ENCODE data around the gene USP47. TPM values are rescaled to one million over a fixed set of nuclear protein-coding genes. Genes with fewer than 3 reads are reported as not detected.

USP47 gene
- total and polyA plus RNA-seq, 2 donors = 37.6 to 170 TPM

DNA sequence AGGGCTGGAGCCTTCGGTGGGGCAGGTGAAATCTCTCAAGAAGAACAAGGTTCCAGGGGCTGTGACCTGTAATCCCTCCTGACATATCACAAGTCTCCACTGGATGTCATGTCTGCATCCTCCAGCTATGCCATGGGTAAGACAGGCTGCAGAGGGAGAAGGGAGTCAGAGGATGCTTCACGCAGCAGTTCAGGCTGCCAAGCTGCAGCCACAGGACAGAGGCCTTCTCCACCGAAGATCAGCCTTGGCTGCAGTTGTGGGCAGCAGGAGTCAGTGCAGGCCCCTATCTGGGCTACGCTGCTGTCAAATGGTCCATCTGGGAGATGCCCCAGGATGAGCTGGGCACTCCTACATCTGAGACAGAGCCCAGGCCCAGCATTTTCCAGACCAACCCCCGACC is 141.7 kb downstream of the USP47 start:
- DNase-seq (ENCODE audit: extremely low spot score) = no peak
- WGBS = 72% methylated on average over 5 of the region's 5 CpGs
- no peaks in the 10 kb centered on the region for H3K36me3 ChIP-seq (ENCODE audit: insufficient read depth)
- H3K27ac ChIP-seq (ENCODE audit: low read depth) = no peak overlapping the region
- H3K4me1 ChIP-seq (ENCODE audit: insufficient read depth) = no peaks in the 10 kb centered on the region
- no peak overlapping the region for H3K4me3 ChIP-seq (ENCODE audit: low read depth, low read length)

DNA sequence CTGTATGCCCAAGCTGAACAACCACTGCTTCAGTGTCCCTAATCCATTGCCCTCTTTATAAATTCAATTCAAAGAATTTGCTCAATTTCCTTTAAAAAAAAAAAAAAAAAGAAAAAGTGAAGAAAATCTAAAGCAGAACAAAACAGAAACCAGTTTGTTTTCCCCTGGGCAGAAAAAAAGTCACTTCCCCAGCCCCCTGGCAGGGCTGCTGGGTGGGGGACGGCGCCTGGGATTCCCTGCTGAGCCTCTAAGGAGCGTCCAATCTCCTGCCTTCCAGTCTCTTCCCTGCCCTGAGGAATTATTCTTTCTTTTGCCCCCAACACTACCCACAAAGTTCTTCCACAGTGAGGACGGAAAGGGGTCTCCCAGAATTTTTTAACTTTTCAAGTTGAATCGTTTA is 142.8 kb downstream of the USP47 start:
- Histone ChIP-seq H3K36me3 (ENCODE audit: insufficient read depth) (no peaks in the 10 kb centered on the region), H3K27ac (ENCODE audit: low read depth) (no peak overlapping the region), H3K4me3 (ENCODE audit: low read depth, low read length) (no peak overlapping the region), H3K4me1 (ENCODE audit: insufficient read depth) (no peaks in the 10 kb centered on the region)
- DNase-seq (ENCODE audit: extremely low spot score) = no peak
- 75% methylated on average over 5 of the region's 5 CpGs for WGBS

DNA sequence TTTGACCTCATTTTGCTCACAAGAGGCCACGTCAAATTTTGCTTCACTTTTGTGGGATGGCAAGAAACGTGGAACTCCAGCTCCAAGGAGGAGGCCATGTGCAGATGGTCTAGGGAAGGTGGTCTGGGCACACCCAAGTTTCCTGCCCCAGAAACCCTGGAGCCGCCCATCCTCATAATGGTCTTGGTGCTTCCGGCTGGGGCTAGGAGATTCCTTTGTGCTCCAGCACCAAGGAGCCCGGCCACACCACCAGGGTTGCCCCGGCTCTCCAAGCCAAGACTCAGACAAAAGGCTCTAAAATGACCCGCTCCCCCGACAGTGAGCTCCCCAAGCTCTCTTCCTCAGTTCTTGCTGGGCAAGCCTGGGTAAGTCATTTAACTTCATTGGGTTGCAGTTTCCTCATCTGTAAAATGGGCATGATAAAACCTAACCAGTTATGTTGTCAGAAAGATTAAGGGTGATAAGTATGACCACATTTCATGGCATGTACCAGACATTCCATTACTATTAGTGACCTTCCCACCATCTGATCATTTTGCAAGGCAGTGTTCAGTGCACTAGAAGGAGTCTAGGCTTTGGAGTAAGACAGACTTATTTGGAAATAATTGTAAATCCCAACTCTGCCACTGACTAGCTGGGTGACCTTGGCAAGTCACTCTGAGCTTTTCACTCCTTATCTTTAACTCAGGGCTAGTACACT is 143.4 kb downstream of the USP47 start:
- H3K4me1 ChIP-seq (ENCODE audit: insufficient read depth) = no peaks in the 10 kb centered on the region
- no peak overlapping the region for H3K4me3 ChIP-seq (ENCODE audit: low read depth, low read length)
- H3K36me3 ChIP-seq (ENCODE audit: insufficient read depth) = no peaks in the 10 kb centered on the region
- DNase-seq (ENCODE audit: extremely low spot score) = no peak
- no peak overlapping the region for H3K27ac ChIP-seq (ENCODE audit: low read depth)
- 91% methylated on average over 8 of the region's 8 CpGs for WGBS

DNA sequence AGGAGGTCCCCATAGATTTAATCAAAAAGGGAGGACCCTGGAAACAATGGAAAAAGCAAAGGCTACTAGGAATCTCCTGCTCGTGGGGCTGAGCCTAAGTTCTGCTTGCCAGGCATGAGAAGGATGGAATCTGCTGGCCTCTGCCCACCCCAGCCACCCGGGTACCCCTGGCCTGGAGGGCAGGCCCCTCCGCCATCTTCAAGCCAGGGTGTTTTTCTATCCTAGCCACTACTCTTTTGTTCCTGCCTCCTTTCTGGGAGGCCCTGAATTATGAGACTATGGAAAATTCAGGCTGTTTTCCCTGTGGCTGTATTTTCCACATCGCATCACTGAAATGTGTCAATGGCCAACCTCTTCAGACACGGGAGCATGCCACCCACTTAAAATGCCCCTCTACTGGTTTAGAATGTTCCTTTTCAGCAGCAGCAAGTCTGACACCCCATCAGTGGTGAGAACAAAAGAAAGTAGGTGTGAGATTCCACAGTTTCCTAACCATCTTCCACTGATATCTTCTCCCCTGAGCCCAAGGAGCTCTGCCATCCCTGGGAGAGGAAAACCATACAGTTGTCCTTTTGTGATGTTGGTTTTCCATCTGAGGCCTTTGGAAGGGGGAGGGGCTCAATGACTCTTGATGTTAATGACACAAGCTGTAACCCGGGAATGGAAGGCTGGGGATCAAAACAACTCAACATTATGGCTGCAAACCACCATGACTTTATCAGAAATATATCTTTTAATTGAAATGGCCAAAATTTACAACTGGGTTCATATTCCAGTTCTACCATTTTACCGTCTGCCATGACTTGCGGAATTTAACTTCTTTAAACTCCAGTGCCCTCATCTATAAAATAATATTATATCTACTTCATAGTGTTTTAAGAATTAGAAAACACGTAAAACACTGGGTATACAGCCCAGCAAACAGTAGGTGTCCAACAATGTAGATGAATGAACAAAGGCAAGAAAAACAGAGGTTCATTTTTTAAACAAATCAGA is 144.5 kb downstream of the USP47 start:
- Histone ChIP-seq H3K4me3 (ENCODE audit: low read depth, low read length) (no peak overlapping the region), H3K4me1 (ENCODE audit: insufficient read depth) (no peaks in the 10 kb centered on the region), H3K36me3 (ENCODE audit: insufficient read depth) (no peaks in the 10 kb centered on the region), H3K27ac (ENCODE audit: low read depth) (no peak overlapping the region)
- no peak for DNase-seq (ENCODE audit: extremely low spot score)
- 86% methylated on average over 9 of the region's 9 CpGs for WGBS

DNA sequence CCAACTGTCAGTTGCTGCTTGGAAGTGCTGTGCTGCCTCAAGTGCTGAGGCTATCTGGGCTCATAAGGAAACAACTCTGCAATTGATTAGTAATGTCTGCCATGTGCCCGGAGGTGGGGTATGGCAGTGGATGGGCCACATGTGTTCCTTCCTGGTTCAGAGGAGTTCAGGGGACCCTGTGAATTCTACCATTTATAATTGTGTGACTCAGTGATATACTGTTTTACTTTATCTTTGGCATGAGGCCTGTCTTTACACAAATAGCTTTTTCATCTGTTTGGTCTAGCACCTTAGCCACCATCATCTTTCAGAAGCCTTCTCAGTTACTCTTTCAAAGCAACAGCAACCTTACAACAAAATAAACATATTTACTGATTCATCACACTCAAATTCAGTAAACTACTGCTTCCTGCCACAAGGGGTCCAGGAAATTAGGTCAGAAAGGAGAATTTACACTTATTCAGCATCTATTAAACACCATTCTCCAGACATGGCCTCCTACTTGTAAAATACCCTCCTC is 145.8 kb downstream of the USP47 start:
- H3K27ac ChIP-seq (ENCODE audit: low read depth) = no peak overlapping the region

DNA sequence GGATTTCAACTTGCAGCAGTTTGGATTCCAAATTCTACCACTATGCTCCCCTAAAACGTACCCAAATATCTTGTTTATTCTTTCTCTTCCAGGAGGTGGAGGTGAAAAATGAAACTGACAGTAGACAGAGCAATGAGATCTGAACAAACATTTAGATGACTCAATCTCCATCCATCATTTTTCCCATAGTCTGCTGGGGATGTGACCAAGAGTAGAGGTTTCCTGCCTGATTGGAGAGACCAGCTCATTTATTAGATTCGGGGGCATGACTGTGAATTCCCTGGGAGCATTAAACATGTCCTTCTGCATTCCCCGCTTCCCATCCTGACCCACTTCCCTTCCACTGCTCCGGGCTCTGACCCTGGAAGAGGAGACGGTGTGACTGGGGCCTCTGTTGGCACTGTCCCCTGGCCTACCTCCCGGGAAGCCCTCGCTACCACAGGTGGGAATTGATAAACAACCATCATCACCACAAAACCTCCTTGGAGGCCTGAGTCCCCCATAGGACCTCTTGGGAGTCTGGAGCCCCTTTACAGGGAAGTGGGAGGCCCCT is 146.4 kb downstream of the USP47 start:
- Histone ChIP-seq H3K36me3 (ENCODE audit: insufficient read depth) (no peaks in the 10 kb centered on the region), H3K27ac (ENCODE audit: low read depth) (no peak overlapping the region), H3K4me1 (ENCODE audit: insufficient read depth) (no peaks in the 10 kb centered on the region), H3K4me3 (ENCODE audit: low read depth, low read length) (no peak overlapping the region)
- DNase-seq (ENCODE audit: extremely low spot score) = no peak
- whole genome bisulfite sequencing = 67% methylated on average over 7 of the region's 7 CpGs

More for the DNA sequence above, 145.8 kb downstream of the USP47 start:
- WGBS = 91% methylated on average over 1 of the region's 1 CpG
- no peaks in the 10 kb centered on the region for H3K4me1 ChIP-seq (ENCODE audit: insufficient read depth)
- H3K4me3 ChIP-seq (ENCODE audit: low read depth, low read length) = no peak overlapping the region
- no peaks in the 10 kb centered on the region for H3K36me3 ChIP-seq (ENCODE audit: insufficient read depth)
- no peak for DNase-seq (ENCODE audit: extremely low spot score)

DNA sequence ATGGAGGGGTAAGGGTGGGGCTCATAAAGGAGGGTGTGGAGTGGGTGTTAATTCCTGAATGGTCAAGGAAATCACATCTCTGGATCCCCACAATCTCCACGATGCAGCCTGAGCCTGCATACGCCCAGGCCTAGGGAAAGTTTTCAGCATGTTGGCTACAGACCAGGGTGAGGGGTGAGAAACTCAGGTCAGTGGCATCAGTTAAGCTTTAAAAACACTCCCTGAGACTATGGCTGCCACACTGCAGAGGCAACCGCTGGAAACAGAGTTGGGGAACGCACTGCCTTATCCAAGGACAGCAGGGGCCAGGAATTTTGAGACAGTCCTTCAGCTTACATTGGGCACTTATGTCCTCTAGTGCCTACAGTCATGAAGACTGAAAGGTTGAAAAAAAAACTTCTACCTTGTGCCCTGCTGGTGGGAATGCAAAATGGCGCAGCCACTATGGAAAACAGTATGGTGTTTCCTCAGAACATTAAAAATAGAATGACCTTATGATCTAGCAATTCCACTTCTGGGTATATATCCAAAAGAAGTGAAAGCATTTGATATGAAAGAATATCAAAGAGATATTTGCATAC is 147.0 kb downstream of the USP47 start:
- no peak overlapping the region for H3K4me3 ChIP-seq (ENCODE audit: low read depth, low read length)
- WGBS = 78% methylated on average over 5 of the region's 5 CpGs
- H3K27ac ChIP-seq (ENCODE audit: low read depth) = no peak overlapping the region
- H3K36me3 ChIP-seq (ENCODE audit: insufficient read depth) = no peaks in the 10 kb centered on the region
- no peak for DNase-seq (ENCODE audit: extremely low spot score)
- no peaks in the 10 kb centered on the region for H3K4me1 ChIP-seq (ENCODE audit: insufficient read depth)

DNA sequence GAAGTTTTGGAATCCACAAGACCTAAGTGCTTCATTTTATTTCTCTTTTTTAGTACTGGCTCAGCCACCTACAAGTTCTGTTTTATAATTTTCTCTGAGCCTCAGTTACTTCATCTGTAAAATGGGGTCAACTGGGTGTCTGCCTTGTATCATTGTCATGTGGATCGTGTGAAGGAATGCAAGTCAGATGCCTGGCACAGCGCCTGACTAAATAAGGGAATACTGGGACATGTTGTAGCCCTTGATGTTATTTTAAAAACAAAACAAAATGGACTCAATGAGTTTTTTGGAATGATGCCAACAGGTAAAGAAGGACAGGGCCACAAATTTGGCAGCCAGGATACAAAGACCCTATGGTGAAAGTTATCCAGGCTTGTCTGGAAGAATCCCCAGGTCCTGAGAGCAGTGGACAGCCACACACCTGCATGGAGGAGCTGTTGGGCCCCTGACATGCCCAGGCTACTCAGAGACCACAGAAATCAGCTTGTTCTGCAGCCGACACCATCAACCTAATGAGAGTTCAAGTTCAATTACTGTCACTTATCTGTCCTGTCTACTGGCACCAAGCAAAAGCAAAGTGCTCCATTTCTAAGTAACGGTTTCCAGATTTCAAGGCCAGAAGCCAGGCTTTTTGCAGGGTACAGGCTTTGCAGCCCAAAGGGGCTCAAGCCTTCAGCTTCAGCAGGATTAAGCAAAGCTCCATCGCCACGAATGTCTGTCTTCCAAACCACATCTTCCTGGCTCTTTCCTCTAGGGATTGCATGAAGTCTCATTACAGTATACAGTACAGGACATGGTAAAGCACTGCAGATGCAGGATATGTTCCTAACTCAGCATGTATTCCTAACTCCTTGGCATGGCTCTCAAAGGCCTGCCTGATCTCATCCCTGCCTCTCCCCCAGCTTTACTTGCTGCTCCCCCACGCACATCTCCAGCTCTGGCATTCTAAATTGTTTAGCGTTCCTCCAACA is 148.3 kb downstream of the USP47 start:
- H3K27ac ChIP-seq (ENCODE audit: low read depth) = no peak overlapping the region
- no peaks in the 10 kb centered on the region for H3K4me1 ChIP-seq (ENCODE audit: insufficient read depth)
- H3K4me3 ChIP-seq (ENCODE audit: low read depth, low read length) = no peak overlapping the region
- no peaks in the 10 kb centered on the region for H3K36me3 ChIP-seq (ENCODE audit: insufficient read depth)
- DNase-seq (ENCODE audit: extremely low spot score) = no peak
- WGBS = 64% methylated on average over 8 of the region's 8 CpGs

DNA sequence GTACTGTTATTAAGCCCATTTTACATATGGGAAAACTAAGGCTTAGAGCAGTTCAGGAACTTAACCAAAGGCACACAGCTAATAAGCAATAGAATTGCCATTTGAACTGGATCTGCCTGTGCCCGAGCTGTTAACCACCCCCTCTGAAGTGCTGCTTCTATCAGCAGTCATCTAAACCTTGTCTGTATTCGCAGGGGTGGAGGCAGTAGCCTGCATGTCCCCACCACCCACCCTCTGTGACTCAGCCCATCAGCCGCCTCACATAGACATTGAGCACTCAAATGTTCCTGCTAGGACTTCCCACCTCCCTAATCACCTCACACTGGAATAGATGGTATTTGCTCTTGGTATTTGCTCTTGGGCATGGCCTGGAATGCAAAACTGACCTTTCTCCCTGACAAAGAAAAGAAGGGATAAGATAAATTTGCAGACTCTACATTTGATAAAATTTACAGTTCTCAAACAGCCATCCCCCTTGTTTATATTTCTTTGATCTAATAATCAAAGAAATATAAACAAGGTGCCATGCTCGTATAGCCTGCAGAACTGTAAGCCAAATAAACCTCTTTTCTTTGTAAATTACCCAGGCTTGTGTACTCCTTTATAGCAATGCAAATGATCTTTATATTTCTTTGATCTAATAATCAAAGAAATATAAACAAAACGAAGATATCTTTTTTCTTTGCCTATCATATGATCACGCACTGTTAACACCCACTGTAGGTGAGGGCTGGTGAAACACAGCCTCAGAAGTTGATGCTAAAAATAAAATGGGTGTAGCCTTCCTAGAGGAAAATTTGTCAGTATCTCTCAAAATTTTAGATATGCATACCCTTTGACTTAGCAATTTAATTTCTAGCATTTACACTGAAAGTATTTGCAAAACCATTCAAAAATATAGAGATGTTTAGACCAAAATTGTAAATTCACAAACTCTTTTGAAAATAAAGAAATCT is 150.8 kb downstream of the USP47 start:
- H3K36me3 ChIP-seq (ENCODE audit: insufficient read depth) = no peaks in the 10 kb centered on the region
- whole genome bisulfite sequencing = 80% methylated on average over 6 of the region's 6 CpGs
- no peak overlapping the region for H3K27ac ChIP-seq (ENCODE audit: low read depth)
- no peaks in the 10 kb centered on the region for H3K4me1 ChIP-seq (ENCODE audit: insufficient read depth)
- no peak overlapping the region for H3K4me3 ChIP-seq (ENCODE audit: low read depth, low read length)
- no peak for DNase-seq (ENCODE audit: extremely low spot score)

DNA sequence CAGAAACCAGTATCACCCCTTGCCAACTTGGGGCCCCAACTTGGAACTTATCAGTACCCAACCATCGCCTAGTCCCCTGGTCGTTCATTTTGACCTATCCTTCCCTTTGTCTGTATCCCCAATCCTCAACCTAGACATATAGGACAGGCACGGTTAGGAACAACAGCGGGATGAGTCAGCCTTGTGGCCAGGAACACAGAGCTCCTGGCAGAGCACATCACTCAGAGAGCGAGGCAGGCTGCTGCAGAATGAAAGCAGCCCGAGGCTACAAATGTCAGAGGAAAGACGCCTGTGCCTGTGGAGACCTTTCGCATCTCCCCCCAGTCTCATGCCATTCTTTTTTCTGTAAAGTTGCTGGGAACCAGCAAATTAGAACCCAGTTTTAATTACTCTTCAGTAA is 152.1 kb downstream of the USP47 start:
- Histone ChIP-seq H3K36me3 (ENCODE audit: insufficient read depth) (no peaks in the 10 kb centered on the region), H3K4me1 (ENCODE audit: insufficient read depth) (no peaks in the 10 kb centered on the region), H3K4me3 (ENCODE audit: low read depth, low read length) (no peak overlapping the region), H3K27ac (ENCODE audit: low read depth) (no peak overlapping the region)
- WGBS = 58% methylated on average over 8 of the region's 8 CpGs
- DNase-seq (ENCODE audit: extremely low spot score) = no peak

DNA sequence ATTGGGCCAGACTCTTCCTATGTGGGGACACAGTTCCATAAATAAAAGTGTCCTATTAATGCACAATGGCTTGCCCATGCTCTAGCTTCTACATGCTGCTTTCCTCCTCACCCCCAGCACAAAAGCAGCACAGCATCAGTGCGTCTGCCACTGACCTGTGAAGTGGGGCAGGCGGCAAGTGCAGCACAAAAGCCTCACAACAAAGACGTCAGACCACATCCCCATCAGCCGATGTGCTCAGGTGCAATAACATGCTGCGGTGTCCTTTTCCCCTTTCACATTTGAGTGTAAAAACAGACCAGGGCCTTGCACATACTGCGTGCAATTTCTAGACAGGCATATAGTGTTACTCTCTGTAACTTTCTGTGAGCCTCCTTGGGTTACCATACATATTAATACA is 153.8 kb downstream of the USP47 start:
- Histone ChIP-seq H3K36me3 (ENCODE audit: insufficient read depth) (no peaks in the 10 kb centered on the region), H3K4me3 (ENCODE audit: low read depth, low read length) (no peak overlapping the region), H3K27ac (ENCODE audit: low read depth) (no peak overlapping the region), H3K4me1 (ENCODE audit: insufficient read depth) (no peaks in the 10 kb centered on the region)
- WGBS = 87% methylated on average over 6 of the region's 6 CpGs
- DNase-seq (ENCODE audit: extremely low spot score) = no peak
